KOPT-K1 (cell line): ENCODE data around the gene KPNA3.

Source experiments
- H3K27ac ChIP-seq: fragments of 200-600 bp; sonication (generic); 2 replicates; pipeline ENCODE4 v1.5.1; 2016; ENCODE audit warnings: antibody characterized with exemption, mild to moderate bottlenecking, low read depth, low read length; ENCODE audit not compliant: poor library complexity, severe bottlenecking
- H3K36me3 ChIP-seq: fragments of 200-600 bp; sonication (generic); 2 replicates; pipeline ENCODE4 v1.5.1; 2017; ENCODE audit warnings: antibody characterized with exemption, mild to moderate bottlenecking, low read length, moderate library complexity; ENCODE audit not compliant: insufficient read depth
- H3K9me3 ChIP-seq: fragments of 200-600 bp; sonication (generic); 2 replicates; pipeline ENCODE4 v1.5.1; 2017; ENCODE audit warnings: antibody characterized with exemption, low read length, mild to moderate bottlenecking; ENCODE audit not compliant: insufficient read depth, poor library complexity, severe bottlenecking

The KPNA3 gene

DNA sequence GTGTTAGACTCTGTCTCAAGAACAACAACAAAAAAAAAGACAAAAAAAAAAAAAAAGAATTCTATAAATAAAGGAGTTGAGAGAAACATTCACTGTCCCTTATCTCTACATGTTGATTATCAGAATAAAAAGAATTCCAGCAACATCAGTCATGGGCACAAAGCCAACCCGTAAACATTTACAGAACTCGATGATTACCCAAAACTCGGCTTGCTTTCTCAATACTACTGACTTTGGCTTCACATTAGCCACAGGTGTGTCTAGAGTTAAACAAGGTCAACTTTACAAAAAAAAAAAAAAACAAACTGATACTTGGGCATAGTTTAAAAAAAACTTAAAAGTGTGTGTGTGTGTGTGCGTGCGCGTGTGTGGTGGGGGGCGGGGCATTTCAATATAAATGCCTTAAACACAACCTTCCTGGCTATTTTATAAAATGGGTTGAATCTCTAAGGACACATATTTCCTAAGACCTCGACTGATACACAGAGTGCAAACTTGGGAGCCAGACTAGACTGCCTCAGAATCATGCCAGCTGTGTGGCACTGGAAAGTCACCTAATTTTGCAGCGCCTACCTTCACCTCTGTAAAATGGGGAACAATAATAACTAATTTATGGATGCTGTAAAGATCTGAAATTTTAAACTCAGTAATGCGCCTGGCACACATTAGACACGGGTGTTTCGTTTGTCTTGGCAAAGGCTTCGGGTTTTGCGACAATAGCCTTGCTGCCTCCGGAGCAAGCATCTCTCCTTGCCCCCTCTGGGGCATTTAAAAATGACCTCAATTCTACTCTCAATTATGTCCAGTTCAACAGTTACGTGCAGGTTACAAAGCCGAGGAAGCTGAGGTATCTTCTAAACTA lies 102.1 kb downstream of the KPNA3 start:
- Histone ChIP-seq H3K27ac (peak overlapping the region; percentile 82), H3K36me3 (peaks cover 30% of the 10 kb centered on the region), H3K9me3 (no peaks in the 10 kb centered on the region)

DNA sequence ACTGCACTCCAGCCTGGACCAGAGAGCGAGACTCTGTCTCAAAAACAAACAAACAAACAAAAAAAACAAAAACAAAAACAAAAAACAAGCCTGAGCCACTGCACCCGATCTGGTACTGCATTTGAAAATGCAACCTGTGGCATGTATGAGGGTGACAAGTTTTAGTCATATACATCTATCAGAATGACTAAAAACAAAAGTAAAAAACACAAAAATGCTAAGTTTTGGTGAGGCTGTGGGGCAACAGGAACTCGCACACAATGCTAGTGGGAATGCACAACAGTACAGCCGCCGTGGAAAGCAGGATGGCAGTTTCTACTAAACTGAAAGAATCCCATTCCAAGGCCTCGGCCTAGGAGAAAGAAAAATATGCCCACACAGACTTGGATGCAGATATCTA lies 109.0 kb downstream of the KPNA3 start:
- Histone ChIP-seq H3K9me3 (no peaks in the 10 kb centered on the region), H3K27ac (no peak overlapping the region), H3K36me3 (peaks cover 44% of the 10 kb centered on the region)

DNA sequence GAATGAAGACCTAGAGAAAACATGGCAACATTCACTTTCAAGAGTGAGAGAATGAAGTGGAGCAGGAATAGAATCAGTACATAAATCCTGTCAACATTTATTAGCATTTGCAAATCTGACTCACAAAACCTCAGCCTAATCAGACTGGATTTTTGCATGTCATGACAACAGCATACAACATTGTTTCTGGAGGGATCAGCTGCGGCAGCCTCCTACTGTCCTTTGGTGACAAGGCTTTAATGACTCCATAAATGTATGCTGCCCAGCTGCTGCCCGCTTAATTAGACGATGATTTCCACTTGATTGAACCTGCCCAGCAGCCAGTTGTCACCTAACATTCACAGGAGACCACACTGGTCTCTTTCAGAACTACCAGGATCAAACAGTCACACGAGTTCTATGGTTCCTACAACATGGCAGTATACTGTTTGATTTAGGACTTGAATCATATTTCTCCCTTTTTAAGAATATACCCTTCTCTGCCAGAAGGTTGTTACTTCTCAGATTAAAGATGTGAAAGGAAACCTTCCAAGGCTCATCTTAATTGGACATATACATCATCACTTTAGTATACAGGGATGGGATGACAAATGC lies 110.5 kb downstream of the KPNA3 start:
- Histone ChIP-seq H3K27ac (no peak overlapping the region), H3K36me3 (peaks cover 44% of the 10 kb centered on the region), H3K9me3 (no peaks in the 10 kb centered on the region)

DNA sequence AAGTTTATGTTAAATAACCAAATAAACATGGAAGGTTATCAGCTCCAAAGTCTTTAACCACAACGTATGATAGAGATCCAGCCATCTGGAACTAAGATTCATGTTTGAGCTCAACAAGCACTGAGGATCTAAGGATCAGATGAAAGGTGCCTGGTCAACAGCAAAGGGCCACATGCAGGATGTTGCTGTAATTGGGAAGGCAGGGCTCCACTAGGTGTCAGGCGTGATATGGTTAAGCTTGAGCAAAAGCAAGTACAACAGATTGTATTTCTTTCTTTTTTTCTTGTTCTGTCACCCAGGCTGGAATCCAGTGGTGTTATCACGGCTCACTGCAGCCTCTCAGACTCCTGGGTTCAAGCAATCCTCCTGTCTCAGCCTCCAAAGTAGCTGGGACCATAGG lies 113.2 kb downstream of the KPNA3 start:
- Histone ChIP-seq H3K36me3 (peaks cover 43% of the 10 kb centered on the region), H3K9me3 (no peaks in the 10 kb centered on the region), H3K27ac (no peak overlapping the region)

DNA sequence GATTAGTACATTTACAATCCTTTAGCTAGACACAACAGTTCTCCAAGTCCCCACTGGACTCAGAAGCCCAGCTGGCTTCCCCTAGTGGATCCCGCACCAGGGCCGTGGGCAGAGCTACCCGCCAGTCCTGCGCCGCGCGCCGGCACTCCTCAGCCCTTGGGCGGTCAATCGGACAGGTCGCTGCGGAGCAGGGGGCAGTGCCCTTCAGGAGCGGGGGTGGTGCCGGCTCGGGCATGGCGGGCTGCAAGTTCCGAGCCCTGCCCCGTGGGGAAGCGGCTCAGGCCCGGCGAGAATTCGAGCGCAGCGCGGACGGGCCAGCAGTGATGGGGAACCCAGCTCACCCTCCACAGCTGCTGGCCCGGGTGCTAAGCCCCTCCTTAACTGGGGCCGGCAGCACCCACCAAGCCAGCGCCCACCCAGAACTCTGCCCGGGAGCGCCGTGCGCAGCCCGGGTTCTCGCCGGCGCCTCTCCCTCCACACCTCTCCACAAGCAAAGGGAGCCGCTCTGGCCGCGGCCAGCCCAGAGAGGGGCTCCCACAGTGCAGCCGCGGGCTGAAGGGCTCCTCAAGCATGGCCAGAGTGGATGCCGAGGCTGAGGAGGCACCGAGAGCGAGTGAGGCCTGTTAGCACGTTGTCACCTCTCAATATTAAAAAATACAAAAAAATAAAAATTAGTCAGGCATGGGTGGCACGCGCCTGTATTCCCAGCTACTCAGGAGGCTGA lies 114.1 kb downstream of the KPNA3 start:
- Histone ChIP-seq H3K9me3 (no peaks in the 10 kb centered on the region), H3K27ac (no peak overlapping the region), H3K36me3 (peaks cover 43% of the 10 kb centered on the region)

DNA sequence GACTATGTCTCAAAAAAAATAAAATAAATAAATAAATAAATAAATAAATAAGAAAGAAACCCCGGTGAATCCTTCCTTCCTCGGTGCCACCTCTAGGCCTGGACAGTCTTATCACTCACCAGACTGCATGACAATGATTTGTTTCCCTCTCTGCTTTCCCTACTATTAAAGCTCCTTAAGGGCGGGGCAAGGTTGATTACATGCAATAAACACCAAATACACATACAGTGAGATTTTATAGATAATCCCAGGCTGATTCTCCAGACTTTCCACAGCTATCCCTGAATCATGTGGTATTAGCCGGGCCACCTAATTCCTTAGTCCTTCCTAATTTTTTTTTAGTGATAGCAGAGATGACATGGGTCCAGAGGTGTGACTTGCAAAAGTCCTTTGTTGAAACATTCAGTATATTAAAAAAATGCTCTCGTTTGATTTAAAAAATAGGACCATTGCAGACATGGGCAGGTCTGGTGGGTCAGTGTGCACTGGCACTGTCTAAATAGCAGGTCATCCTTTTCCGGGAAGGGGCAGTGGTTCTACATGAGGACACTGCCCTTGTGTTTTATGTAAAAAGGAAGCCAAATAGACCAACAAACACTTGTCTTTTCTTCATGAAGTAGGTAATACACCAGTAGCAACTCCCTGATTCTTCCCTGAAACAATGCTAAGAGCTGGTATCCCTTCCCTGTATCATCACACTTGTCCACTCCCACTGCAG lies 115.7 kb downstream of the KPNA3 start:
- Histone ChIP-seq H3K9me3 (no peaks in the 10 kb centered on the region), H3K27ac (no peak overlapping the region), H3K36me3 (peaks cover 43% of the 10 kb centered on the region)

DNA sequence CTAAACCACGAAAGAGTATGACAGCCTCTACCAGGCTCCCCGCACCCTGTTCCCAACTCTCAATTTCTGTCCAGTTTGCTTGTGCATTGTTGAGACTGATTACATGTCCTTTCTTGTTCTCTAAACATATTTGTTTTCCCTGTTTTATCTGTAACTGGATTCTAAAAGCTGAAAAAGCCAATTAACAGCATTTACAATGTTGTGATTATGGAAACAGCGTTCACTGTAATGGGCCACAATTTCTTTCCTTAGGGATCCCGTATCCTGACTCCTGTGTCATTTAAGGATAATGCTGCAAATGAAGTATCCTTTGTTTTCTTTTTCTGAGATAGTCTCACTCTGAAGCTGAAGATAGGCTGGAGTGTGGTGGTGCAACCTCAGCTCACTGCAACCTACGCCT lies 121.7 kb downstream of the KPNA3 start:
- Histone ChIP-seq H3K27ac (no peak overlapping the region), H3K9me3 (no peaks in the 10 kb centered on the region), H3K36me3 (peaks cover 42% of the 10 kb centered on the region)

DNA sequence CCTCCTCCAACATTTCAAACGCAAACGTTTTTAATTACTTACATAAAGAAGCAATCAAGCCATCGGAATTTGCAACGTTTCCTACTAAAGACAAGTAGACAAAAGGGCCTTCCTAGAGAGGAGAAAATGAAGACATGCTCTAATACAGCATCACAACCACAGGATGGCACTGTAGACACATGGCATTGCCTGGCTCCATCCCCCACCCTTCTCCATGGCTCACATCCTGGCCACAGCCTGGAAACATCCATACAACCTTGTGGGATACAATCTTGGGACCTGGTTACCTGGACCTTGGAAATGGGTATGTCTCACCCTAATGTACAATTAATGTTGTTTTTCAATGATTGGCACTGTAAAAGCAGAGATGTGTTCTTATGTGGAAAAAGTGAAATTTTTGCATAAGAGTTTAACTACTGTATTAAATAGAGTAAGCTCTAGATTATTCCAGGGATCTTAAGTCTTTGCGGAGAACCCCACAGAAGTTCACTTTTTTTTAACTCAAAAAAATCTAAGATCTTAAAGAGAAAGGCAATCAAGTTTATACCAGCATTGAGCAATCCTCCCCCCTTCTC lies 122.7 kb downstream of the KPNA3 start:
- Histone ChIP-seq H3K9me3 (no peaks in the 10 kb centered on the region), H3K27ac (no peak overlapping the region), H3K36me3 (peaks cover 40% of the 10 kb centered on the region)

DNA sequence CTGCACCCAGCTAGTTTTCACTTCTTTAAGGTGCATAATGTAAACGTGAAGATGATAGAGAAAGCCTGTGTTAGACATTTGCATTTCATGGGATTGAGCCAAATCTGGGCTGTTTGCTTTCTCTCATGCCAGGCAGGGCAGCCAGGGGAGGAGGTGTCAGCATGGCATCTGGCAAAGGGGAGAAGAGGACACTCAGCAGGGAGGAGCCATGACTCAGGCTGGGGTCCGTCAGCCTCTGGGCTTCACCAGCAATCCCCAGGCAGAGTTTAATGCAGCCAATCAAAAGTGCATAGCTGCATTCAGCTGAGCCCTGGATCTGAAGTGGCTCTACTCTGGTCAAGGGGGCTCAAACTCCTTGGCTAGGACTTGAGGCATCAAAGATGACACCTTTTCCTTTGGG lies 124.7 kb downstream of the KPNA3 start:
- H3K27ac ChIP-seq, result no peak overlapping the region
- H3K36me3 ChIP-seq, result peaks cover 38% of the 10 kb centered on the region
- no peaks in the 10 kb centered on the region for H3K9me3 ChIP-seq

DNA sequence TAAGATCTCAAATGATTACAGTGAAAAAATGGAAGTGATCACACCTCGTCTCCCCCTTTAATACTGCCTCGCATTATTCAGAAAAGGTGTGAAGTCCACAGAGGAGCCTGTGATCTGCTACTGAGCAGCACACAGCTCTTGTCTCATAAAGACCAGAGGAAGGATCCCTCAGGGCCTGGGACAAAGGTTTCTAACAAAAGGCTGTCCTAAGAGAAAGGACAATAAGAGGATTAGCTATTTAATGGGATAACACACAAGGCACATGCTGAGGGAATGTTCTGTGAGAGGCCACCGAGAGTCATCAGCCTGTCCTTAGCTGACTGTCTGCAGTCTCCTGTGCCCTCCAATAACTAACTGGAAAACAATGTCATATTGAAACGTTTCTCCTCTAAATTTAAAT lies 127.9 kb downstream of the KPNA3 start:
- peaks cover 63% of the 10 kb centered on the region for H3K36me3 ChIP-seq
- H3K9me3 ChIP-seq, result no peaks in the 10 kb centered on the region
- no peak overlapping the region for H3K27ac ChIP-seq

DNA sequence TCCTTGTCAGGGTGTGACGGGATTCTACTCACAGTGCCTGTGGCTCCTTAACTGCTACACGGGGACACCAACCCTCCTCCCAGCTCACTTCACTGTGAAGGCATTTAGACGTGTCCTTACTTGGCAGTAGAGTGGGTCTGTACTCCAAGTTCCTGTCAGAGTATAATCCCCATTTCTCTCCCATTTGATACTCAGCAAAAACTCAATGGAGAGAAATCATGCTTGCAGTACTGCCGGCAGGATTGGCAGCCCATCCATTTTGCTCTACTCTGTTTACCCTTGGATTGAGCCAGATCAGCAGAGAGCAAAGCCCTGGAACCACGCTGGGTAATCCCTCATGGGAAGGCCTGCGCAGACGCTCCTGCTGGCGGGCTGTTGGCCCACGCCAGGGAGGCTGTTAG lies 135.2 kb downstream of the KPNA3 start:
- Histone ChIP-seq H3K9me3 (no peaks in the 10 kb centered on the region), H3K27ac (no peak overlapping the region), H3K36me3 (peaks cover 37% of the 10 kb centered on the region)

DNA sequence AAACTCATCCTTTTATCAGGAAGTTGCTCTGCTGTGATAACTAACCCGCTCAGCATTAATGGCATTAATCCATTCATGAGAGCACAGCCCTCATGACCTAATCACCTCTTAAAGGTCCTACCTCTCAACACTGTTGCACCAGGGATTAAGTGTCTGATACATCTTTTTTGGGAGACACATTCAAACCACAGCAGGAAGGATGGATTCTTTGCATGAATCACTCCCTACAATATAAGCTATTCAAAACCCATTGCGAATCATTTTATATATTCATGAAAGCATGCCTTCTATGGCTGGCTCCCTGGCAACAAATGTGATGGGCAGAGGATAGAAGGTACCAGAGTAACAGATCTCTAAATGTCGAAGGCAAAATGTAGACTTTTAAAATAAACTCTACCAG lies 136.6 kb downstream of the KPNA3 start:
- Histone ChIP-seq H3K36me3 (peaks cover 23% of the 10 kb centered on the region), H3K9me3 (no peaks in the 10 kb centered on the region), H3K27ac (no peak overlapping the region)

DNA sequence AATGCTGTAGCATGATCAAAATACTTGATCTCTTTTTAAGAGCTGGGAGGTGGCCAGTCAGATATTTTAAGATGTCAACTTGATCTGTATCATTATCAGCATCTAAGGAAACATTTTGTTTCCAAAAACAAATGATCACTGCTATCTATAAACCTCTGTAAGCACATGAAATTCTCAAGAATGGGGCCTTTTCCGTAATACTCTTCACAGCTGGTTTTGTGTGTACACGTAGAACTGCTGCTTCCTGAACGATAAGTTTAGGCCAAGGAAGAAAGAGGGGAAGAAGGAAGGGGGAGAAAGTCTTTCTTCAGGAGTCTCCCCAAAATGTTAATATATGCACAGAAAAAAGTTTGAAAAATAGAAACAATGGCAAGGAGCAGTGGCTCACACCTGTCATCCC lies 138.5 kb downstream of the KPNA3 start:
- H3K9me3 ChIP-seq, result no peaks in the 10 kb centered on the region
- H3K27ac ChIP-seq, result no peak overlapping the region
- peaks cover 10% of the 10 kb centered on the region; the same call in 1 of the 2 replicates for H3K36me3 ChIP-seq

DNA sequence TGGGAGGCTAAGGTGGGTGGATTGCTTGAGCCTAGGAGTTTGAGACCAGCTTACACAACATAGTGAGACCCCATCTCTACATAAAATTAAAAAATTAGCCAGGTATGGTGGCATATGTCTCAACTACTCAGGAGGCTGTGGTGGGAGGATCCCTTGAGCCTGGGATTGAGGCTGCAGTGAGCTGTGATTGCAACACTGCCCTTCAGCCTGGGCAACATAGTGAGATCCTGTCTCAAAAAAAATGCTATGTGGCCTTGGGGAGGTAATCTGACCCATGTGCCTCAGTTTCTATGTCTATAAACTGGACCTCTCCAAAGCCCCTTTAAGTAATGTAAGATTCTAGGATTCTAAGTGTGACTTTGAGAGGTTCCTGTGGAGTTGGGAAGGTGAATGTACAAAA lies 139.0 kb downstream of the KPNA3 start:
- Histone ChIP-seq H3K36me3 (0 out of 2 replicates have a peak, but pooled peaks cover 10% of the 10 kb centered on the region), H3K9me3 (no peaks in the 10 kb centered on the region), H3K27ac (no peak overlapping the region)
